HL-60 (cell line): Measurements from ENCODE around the gene NTN3.

Experiments used
- CTCF ChIP-seq: IDR thresholded peaks from one replicate; pipeline ENCODE4 v1.5.1; 2011; ENCODE audit warnings: low read length, control low read depth, inconsistent platforms; ENCODE audit not compliant: insufficient read depth
- POLR2AphosphoS5 ChIP-seq: IDR thresholded peaks from 2 replicates; pipeline ENCODE4 v1.6.1; 2012; ENCODE audit warnings: low read depth
- REST ChIP-seq: IDR thresholded peaks from 2 replicates; pipeline ENCODE4 v1.6.1; 2012; ENCODE audit warnings: low read depth; ENCODE audit not compliant: insufficient replicate concordance

GRCh38 chr16:2452650-2453049, 18.4 kb upstream of the NTN3 start:
- TF ChIP-seq CTCF (no peak), POLR2AphosphoS5 (no peak), REST (no peak)
